SU-DHL-6 (cell line): ENCODE data around the gene CUL7.

Experiments used
- EZH2phosphoT487 ChIP-seq: fragments of 200-600 bp; sonication (generic), shearing (Covaris generic); conservative IDR thresholded peaks from 2 replicates; pipeline ENCODE4 v1.6.1; 2018; ENCODE audit warnings: mild to moderate bottlenecking, antibody characterized with exemption, low read length, moderate library complexity, mixed read lengths
- TF ChIP-seq, protein P1 (sequence below): fragments of 200-600 bp; sonication (generic); IDR thresholded peaks from one replicate; pipeline ENCODE4 v1.5.1; 2017; ENCODE audit warnings: antibody characterized with exemption, mild to moderate bottlenecking, low read length, moderate library complexity; ENCODE audit not compliant: insufficient read depth, poor library complexity, severe bottlenecking

DNA sequence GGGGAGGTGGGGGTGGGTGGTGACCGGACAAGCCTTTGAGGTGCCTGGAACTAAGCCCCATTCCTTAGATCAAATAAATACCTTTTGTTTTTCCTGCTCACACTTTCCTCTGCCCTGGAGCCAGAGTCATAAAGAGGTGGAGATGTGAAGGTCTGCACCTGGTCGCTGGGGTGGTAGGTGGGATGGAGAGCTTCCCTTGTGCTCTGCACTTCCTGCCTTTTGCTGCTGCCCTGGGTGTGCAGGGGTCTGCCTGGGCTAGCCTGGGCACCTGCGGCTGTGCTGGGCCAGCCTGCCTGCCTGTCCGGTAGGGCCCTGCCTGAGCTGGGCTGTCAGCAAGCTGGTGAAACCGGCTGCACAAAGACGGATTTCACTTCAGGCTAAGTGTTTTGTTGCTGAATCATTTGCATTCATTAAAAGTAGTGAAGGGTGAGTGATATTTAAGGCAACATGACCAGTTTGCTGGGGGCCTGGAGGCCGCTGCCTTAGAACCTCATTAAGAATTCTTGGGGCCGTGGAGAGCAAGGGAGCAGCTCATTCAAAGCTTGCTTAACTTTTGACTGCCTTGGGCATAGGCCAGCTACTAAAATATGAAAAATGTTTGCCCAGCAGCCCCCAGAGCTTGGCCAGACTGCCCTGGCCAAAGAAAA is 42.9 kb upstream of the CUL7 start:
- TF ChIP-seq, protein P1, sequence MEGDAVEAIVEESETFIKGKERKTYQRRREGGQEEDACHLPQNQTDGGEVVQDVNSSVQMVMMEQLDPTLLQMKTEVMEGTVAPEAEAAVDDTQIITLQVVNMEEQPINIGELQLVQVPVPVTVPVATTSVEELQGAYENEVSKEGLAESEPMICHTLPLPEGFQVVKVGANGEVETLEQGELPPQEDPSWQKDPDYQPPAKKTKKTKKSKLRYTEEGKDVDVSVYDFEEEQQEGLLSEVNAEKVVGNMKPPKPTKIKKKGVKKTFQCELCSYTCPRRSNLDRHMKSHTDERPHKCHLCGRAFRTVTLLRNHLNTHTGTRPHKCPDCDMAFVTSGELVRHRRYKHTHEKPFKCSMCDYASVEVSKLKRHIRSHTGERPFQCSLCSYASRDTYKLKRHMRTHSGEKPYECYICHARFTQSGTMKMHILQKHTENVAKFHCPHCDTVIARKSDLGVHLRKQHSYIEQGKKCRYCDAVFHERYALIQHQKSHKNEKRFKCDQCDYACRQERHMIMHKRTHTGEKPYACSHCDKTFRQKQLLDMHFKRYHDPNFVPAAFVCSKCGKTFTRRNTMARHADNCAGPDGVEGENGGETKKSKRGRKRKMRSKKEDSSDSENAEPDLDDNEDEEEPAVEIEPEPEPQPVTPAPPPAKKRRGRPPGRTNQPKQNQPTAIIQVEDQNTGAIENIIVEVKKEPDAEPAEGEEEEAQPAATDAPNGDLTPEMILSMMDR = no peak
- no peak for TF ChIP-seq EZH2phosphoT487
